A549 (cell line): ENCODE measurements around the gene NXPH2. TPM values are rescaled to one million over a fixed set of nuclear protein-coding genes. Genes with fewer than 3 reads are reported as not detected.

Experiments used
- ATAC-seq, 2 experiments: fragments of 200-7000 bp in 1 of 2; fragments of >200 bp in 1 of 2; cut with Nextera tagmentation in 1 of 2; cut with Tn5 transposase in 1 of 2; 3 replicates each; pipeline versions ENCODE4 v1.8.0 to v1.9.1; 2018 to 2020; ENCODE audit warnings: mild to moderate bottlenecking in 1 of 2, moderate library complexity in 1 of 2
- CTCF ChIA-PET: fragments of 300-600 bp; sonication (Branson Sonifier 250); formaldehyde crosslinking; extraction: SDS; loops from one replicate; lab custom pipeline; 2021; ENCODE audit warnings: antibody characterized with exemption, inconsistent platforms; lab: Yijun Ruan, JAX
- POLR2A ChIA-PET: fragments of 350-600 bp; formaldehyde crosslinking; extraction: SDS; loops from one replicate; lab custom pipeline; 2021; ENCODE audit warnings: antibody characterized with exemption, inconsistent platforms; lab: Yijun Ruan, JAX
- DNase-seq, 2 experiments: peaks; one replicate each; pipeline versions ENCODE4 v3.0.0 to v3.0.0-alpha.2; 2011 to 2016; ENCODE audit warnings: low read depth in 1 of 2, low spot score in 1 of 2
- FAIRE-seq: peaks from 2 replicates; lab custom pipeline; 2011; peaks lifted over from hg19 to GRCh38; lab: Jason Lieb, UNC
- H3K27ac ChIP-seq, 2 experiments: fragments of >200 bp; sonication (Bioruptor Twin); formaldehyde crosslinking; 3 replicates each; pipeline ENCODE4 v1.5.1; 2016 to 2017
- H3K4me1 ChIP-seq: fragments of >200 bp; sonication (Bioruptor Twin); formaldehyde crosslinking; 3 replicates; pipeline ENCODE4 v1.6.1; 2016
- H3K4me2 ChIP-seq: fragments of >200 bp; sonication (Bioruptor Twin); formaldehyde crosslinking; 3 replicates; pipeline ENCODE4 v1.6.1; 2016
- H3K4me3 ChIP-seq: fragments of >200 bp; sonication (Bioruptor Twin); formaldehyde crosslinking; 3 replicates; pipeline ENCODE4 v1.5.1; 2016
- H3K9me3 ChIP-seq: fragments of >200 bp; sonication (Bioruptor Twin); formaldehyde crosslinking; 3 replicates; pipeline ENCODE4 v1.6.1; 2016
- BCL3 ChIP-seq: fragments of >200 bp; sonication (Bioruptor Twin); formaldehyde crosslinking; IDR thresholded peaks from 3 replicates; pipeline ENCODE4 v1.6.1; 2016
- CHD2 ChIP-seq: fragments of 150-350 bp; IDR thresholded peaks from 2 replicates; pipeline ENCODE4 v1.6.1; 2014; ENCODE audit warnings: low read length; ENCODE audit not compliant: partially characterized antibody
- CHD4 ChIP-seq: fragments of 200-600 bp; sonication (generic); IDR thresholded peaks from 2 replicates; pipeline ENCODE4 v1.6.1; 2016; ENCODE audit warnings: antibody characterized with exemption, mild to moderate bottlenecking, borderline replicate concordance
- CTCF ChIP-seq: fragments of >200 bp; sonication (Bioruptor Twin); formaldehyde crosslinking; IDR thresholded peaks from 3 replicates; pipeline ENCODE4 v1.5.1; 2016
- HES2 ChIP-seq: fragments of >200 bp; sonication (Bioruptor Twin); formaldehyde crosslinking; IDR thresholded peaks from 2 replicates; pipeline ENCODE4 v1.6.1; 2016
- HOXA7 ChIP-seq: fragments of 250-450 bp; sonication (Bioruptor Pico); IDR thresholded peaks from 2 replicates; pipeline ENCODE4 v1.5.0; 2020; ENCODE audit warnings: mild to moderate bottlenecking, moderate library complexity
- HOXB5 ChIP-seq: fragments of 250-450 bp; sonication (Bioruptor Pico); IDR thresholded peaks from 2 replicates; pipeline ENCODE4 v1.5.0; 2020; ENCODE audit warnings: mild to moderate bottlenecking, moderate library complexity
- JUN ChIP-seq, 2 experiments: fragments of >200 bp; sonication (Bioruptor Twin); formaldehyde crosslinking; IDR thresholded peaks; 2 replicates in 1 of 2; 3 replicates in 1 of 2; pipeline ENCODE4 v1.6.1; 2016 to 2017
- JUNB ChIP-seq: fragments of >200 bp; sonication (Bioruptor Twin); formaldehyde crosslinking; IDR thresholded peaks from 2 replicates; pipeline ENCODE4 v1.6.1; 2016
- MAFK ChIP-seq: fragments of 450-650 bp; IDR thresholded peaks from 2 replicates; pipeline ENCODE4 v1.6.1; 2014; ENCODE audit not compliant: partially characterized antibody
- NPAS2 ChIP-seq: fragments of 250-450 bp; sonication (Bioruptor Pico); IDR thresholded peaks from 2 replicates; pipeline ENCODE4 v1.8.0; 2022; ENCODE audit warnings: mild to moderate bottlenecking, moderate library complexity, borderline replicate concordance
- PBX3 ChIP-seq: IDR thresholded peaks from 2 replicates; pipeline ENCODE4 v1.6.1; 2012
- POLR2AphosphoS2 ChIP-seq: conservative IDR thresholded peaks from 2 replicates; pipeline ENCODE4 v1.6.1; 2012; ENCODE audit warnings: low read length, improper control_type of control experiment, inconsistent platforms
- RAD21 ChIP-seq, 2 experiments: fragments of >200 bp in 1 of 2; sonication (Bioruptor Twin) in 1 of 2; formaldehyde crosslinking in 1 of 2; IDR thresholded peaks in 1 of 2; conservative IDR thresholded peaks in 1 of 2; 2 replicates in 1 of 2; 3 replicates in 1 of 2; pipeline ENCODE4 v1.6.1; 2012 to 2018; ENCODE audit warnings: inconsistent platforms in 1 of 2
- RCOR1 ChIP-seq: fragments of 150-350 bp; IDR thresholded peaks from 2 replicates; pipeline ENCODE4 v1.6.1; 2014; ENCODE audit warnings: antibody characterized with exemption, low read length, low read depth
- RNF2 ChIP-seq: fragments of 200-600 bp; sonication (generic); IDR thresholded peaks from 2 replicates; pipeline ENCODE4 v1.6.1; 2016; ENCODE audit warnings: low read depth, mild to moderate bottlenecking, antibody characterized with exemption, moderate library complexity, borderline replicate concordance
- SREBF2 ChIP-seq: fragments of 450-650 bp; IDR thresholded peaks from 2 replicates; pipeline ENCODE4 v1.6.1; 2014; ENCODE audit warnings: mild to moderate bottlenecking, moderate library complexity
- TFCP2L1 ChIP-seq: fragments of 250-450 bp; sonication (Bioruptor Pico); IDR thresholded peaks from 2 replicates; pipeline ENCODE4 v1.5.0; 2021; ENCODE audit warnings: mild to moderate bottlenecking
- USF2 ChIP-seq: fragments of 450-650 bp; IDR thresholded peaks from 2 replicates; pipeline ENCODE4 v1.6.1; 2014; ENCODE audit warnings: antibody characterized with exemption
- ZC3H11A ChIP-seq: fragments of 450-650 bp; IDR thresholded peaks from 2 replicates; pipeline ENCODE4 v1.6.1; 2014; ENCODE audit warnings: antibody characterized with exemption, mild to moderate bottlenecking
- ZNF302 ChIP-seq: fragments of 250-450 bp; sonication (Bioruptor Pico); IDR thresholded peaks from 2 replicates; pipeline ENCODE4 v1.9.0; 2021; ENCODE audit warnings: inconsistent platforms, mild to moderate bottlenecking, moderate library complexity
- WGBS: methylation state at CpG from one replicate; pipeline ENCODE4 v1.1.6; 2017; ENCODE audit errors: missing lambda C conversion rate; 5-methylcytosine and 5-hydroxymethylcytosine counted together
- polyA plus RNA-seq, 4 experiments: library from polyadenylated mRNA; depleted of rRNA in 3 of 4; stranded (reverse); fragments of >200 nt; fragmentation: RNase III in 1 of 4; extraction: RNeasy Plus Mini Kit Qiagen cat#74134 plus additional on column Dnase treatment in 1 of 4; gene quantifications; 2 replicates in 3 of 4; 3 replicates in 1 of 4; pipeline ENCODE4 v1.2.3, GENCODE V29; 2011 to 2017
- TF ChIP-seq, protein P1 (sequence below): IDR thresholded peaks from 2 replicates; pipeline ENCODE4 v1.6.1; 2012; ENCODE audit warnings: low read depth, borderline replicate concordance
- TF ChIP-seq, protein P2 (sequence below): fragments of 250-450 bp; sonication (Bioruptor Pico); IDR thresholded peaks from 2 replicates; pipeline ENCODE4 v1.5.0; 2020; ENCODE audit warnings: low read depth, mild to moderate bottlenecking, moderate library complexity

NXPH2 gene
- polyA plus RNA-seq, 2 of the 4 experiments (the other 2 are of a cell fraction), result not detected

DNA sequence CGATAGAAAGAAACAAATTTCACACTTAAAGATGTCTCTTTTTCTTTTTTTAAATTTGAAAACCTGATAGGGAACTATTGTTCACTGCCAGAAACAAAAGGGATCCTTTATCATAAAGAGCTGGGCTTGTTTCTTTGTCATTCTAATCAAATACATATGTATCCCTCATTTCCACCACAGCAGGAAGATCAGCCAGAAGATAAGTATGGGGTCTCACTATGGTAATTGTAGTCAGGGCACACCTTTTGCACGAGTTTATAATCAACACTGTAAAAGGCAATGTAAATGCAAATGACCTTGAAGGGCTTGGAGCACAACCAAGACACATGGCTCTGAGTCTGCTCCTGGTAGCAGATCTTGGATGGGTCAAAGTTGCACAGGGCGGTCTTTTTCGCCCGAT is 109.5 kb downstream of the NXPH2 start:
- TF ChIP-seq RCOR1, result no peak
- TF ChIP-seq ZC3H11A, result no peak
- TF ChIP-seq, protein P1, sequence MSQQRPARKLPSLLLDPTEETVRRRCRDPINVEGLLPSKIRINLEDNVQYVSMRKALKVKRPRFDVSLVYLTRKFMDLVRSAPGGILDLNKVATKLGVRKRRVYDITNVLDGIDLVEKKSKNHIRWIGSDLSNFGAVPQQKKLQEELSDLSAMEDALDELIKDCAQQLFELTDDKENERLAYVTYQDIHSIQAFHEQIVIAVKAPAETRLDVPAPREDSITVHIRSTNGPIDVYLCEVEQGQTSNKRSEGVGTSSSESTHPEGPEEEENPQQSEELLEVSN, result no peak
- no peak for TF ChIP-seq POLR2AphosphoS2
- TF ChIP-seq CHD4, result no peak
- no peak for TF ChIP-seq CHD2
- no peak overlapping the region for H3K27ac ChIP-seq
- CTCF ChIA-PET, result no interaction called here
- H3K9me3 ChIP-seq, result no peaks in the 10 kb centered on the region
- no peak overlapping the region for H3K4me3 ChIP-seq
- FAIRE-seq (no peak), ATAC-seq (no peak), DNase-seq (no peak)
- no peaks in the 10 kb centered on the region for H3K4me1 ChIP-seq
- H3K4me2 ChIP-seq, result no peak overlapping the region
- WGBS, result 66% methylated on average over 5 of the region's 5 CpGs
- POLR2A ChIA-PET, result no interaction called here

DNA sequence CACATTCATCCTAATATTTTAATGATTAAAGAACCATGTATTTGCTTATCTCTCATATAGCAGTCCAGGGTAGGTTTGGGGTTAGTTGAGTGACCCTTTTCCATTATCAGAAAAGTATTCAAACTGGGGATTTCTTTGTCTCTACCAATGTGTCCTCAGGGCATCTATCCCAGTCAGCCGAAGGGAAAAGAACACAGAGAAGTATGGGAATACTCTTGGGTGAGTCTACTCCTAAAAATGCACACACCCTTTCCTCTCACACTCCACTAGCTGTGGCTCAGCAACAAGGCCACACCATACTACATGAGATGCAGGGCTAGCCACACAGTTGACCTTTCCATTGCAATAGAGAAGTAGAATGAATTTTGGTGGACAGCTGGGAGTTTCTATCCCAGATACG is 114.3 kb downstream of the NXPH2 start:
- no peaks in the 10 kb centered on the region for H3K4me1 ChIP-seq
- DNase-seq (no peak), FAIRE-seq (no peak), ATAC-seq (no peak)
- H3K4me2 ChIP-seq, result no peak overlapping the region
- H3K27ac ChIP-seq, result no peak overlapping the region
- H3K9me3 ChIP-seq, result no peaks in the 10 kb centered on the region
- H3K4me3 ChIP-seq, result no peak overlapping the region
- POLR2A ChIA-PET, result no interaction called here
- WGBS, result 60% methylated on average over 2 of the region's 2 CpGs
- CTCF ChIA-PET, result no interaction called here
- TF ChIP-seq JUN (IDR thresholded peaks at IDR 0.05) (no peak), HOXB5 (no peak), POLR2AphosphoS2 (no peak)

- ATAC-seq (no peak), FAIRE-seq (no peak), DNase-seq (no peak)
- Histone ChIP-seq H3K4me2 (no peak overlapping the region), H3K27ac (no peak overlapping the region), H3K9me3 (no peaks in the 10 kb centered on the region), H3K4me1 (no peaks in the 10 kb centered on the region), H3K4me3 (no peak overlapping the region)
- ChIA-PET CTCF (interaction anchor here (0.6 kb wide), 1 partner anchor 444 kb away, joined by 3 read pairs; no protein-coding TSS in a partner anchor), POLR2A (no interaction called here)
- WGBS, result 92% methylated on average over 3 of the region's 3 CpGs
- TF ChIP-seq MAFK (no peak), HOXA7 (CRISPR knock-in tag) (no peak), NPAS2 (CRISPR knock-in tag) (no peak), USF2 (no peak), PBX3 (no peak), JUNB (no peak), TFCP2L1 (no peak), RNF2 (no peak), HES2 (no peak), CTCF (no peak), ZNF302 (CRISPR knock-in tag) (no peak), BCL3 (no peak), SREBF2 (no peak), HOXB5 (no peak), RAD21 (conservative IDR thresholded peaks at IDR 0.05 in 1 of 2, IDR thresholded peaks at IDR 0.05 in 1 of 2) (no peak)
- TF ChIP-seq, protein P2, sequence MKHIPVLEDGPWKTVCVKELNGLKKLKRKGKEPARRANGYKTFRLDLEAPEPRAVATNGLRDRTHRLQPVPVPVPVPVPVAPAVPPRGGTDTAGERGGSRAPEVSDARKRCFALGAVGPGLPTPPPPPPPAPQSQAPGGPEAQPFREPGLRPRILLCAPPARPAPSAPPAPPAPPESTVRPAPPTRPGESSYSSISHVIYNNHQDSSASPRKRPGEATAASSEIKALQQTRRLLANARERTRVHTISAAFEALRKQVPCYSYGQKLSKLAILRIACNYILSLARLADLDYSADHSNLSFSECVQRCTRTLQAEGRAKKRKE, result no peak
- TF ChIP-seq, protein P1, result no peak
Observed at GRCh38 chr2:138658187-138658894, 121.8 kb downstream of the NXPH2 start.
